ENCODE measurements around the gene PDZK1. TPM values are rescaled to one million over a fixed set of nuclear protein-coding genes. Genes with fewer than 3 reads are reported as not detected.
"Not testable (repeated sequence)": the region's sequence is repeated elsewhere in the genome, so short reads cannot be mapped to it uniquely, and the experiment has no call there.

PDZK1 gene
- total and polyA plus RNA-seq, 2 donors (not counting 3 experiments of a cell fraction or from before 2014, with no cell fraction given) = 0.03 to 0.58 TPM

GRCh38 chr1:145719230-145720079, 12.3 kb upstream of the PDZK1 start, which contains the start of gene CD160:
Gene CD160, plus strand, starts transcription at chr1:145719499. Its CDS starts 8,829 bp downstream, at chr1:145728328.
- H4K20me1 ChIP-seq (replicated peaks; ENCODE audit: control insufficient read depth, extremely low read depth, insufficient read depth, low read length) = no peaks in the 10 kb centered on the region
- dilution Hi-C loops (cut with MboI; ENCODE audit: extremely low pct_ligation_motif_present, low sequenced_read_pairs) = no loop called here
- no TSS peak for BruUV-seq (replicated peaks)
- H3K9me3 ChIP-seq (replicated peaks; ENCODE audit: control insufficient read depth, insufficient read depth, low read length) = no peaks in the 10 kb centered on the region
- no peaks in the 10 kb centered on the region for H3K36me3 ChIP-seq (ENCODE audit: control insufficient read depth in 2 of 2, extremely low read depth in 1 of 2, insufficient read depth in 2 of 2, low read length in 2 of 2)
- no peak for TF ChIP-seq POLR2A (IDR thresholded peaks at IDR 0.05; ENCODE audit: low read depth, low read length)
- TF ChIP-seq GATA2 (IDR thresholded peaks at IDR 0.05; ENCODE audit: insufficient read depth, insufficient read length, low read depth, low read length) = no peak
- TF ChIP-seq MYC (IDR thresholded peaks at IDR 0.05; ENCODE audit: low read depth, low read length) = no peak
- no peak for TF ChIP-seq FOS (IDR thresholded peaks at IDR 0.05; ENCODE audit: borderline replicate concordance, insufficient read depth, low read length)
- no peak for TF ChIP-seq MAX (IDR thresholded peaks at IDR 0.05; ENCODE audit: insufficient read depth, insufficient read length)
- TF ChIP-seq EZH2 (IDR thresholded peaks at IDR 0.05; ENCODE audit: borderline replicate concordance, low read depth, low read length, severe bottlenecking) = no peak
- TF ChIP-seq JUN (IDR thresholded peaks at IDR 0.05; ENCODE audit: borderline replicate concordance, insufficient read depth, insufficient read length, low read depth) = no peak
- TF ChIP-seq POLR2AphosphoS5 (IDR thresholded peaks at IDR 0.05; ENCODE audit: insufficient read depth, low read depth, low read length) = no peak
- no peak for TF ChIP-seq CTCF (IDR thresholded peaks at IDR 0.05; ENCODE audit: extremely low read depth in 1 of 2, insufficient read depth in 1 of 2, low read depth in 1 of 2, low read length in 2 of 2)
- no peak within 1 kb of the TSS for H3K27ac ChIP-seq (ENCODE audit: insufficient read depth, low read depth, low read length)
- H3K79me2 ChIP-seq (ENCODE audit: control insufficient read depth, insufficient read depth, low read length) = no peaks in the 10 kb centered on the region
- no peaks in the 10 kb centered on the region for H3K9me1 ChIP-seq (replicated peaks; ENCODE audit: control insufficient read depth, extremely low read depth, insufficient read depth, low read length)
- no peak within 1 kb of the TSS for H3K9ac ChIP-seq (replicated peaks; ENCODE audit: extremely low read depth, insufficient read depth, low read length)
- DNase-seq (ENCODE audit: low read depth, low spot score) = no peak
- H3K4me3 ChIP-seq (replicated peaks in 1 of 3; ENCODE audit: insufficient read depth in 1 of 3, low read depth in 1 of 3, low read length in 3 of 3) = no peak within 1 kb of the TSS
- H3K4me1 ChIP-seq (ENCODE audit: control insufficient read depth, extremely low read depth, insufficient read depth, low read length) = peaks cover 9% of the 10 kb centered on the region
- no peak within 1 kb of the TSS for H3K4me2 ChIP-seq (ENCODE audit: insufficient read depth, low read length)
- no peak within 1 kb of the TSS for H2AFZ ChIP-seq (ENCODE audit: low read depth, low read length)
- ChIA-PET POLR2A (no interaction called here), CTCF (interaction anchor here (1.0 to 2.2 kb wide), 5 partner anchors 11 to 27 kb away, joined by 3 to 15 read pairs (median 5); no protein-coding TSS in a partner anchor)
- peaks cover 0 to 4% of the 10 kb centered on the region in 2 experiments for H3K27me3 ChIP-seq (ENCODE audit: control insufficient read depth in 2 of 2, insufficient read depth in 2 of 2, low read length in 2 of 2)
- FAIRE-seq = peak; percentile 8
- intact Hi-C loops (cut with micrococcal nuclease) = loop anchor here (2.0 kb wide), 3 partner anchors 105 to 293 kb away; partner anchors contain the start of genes POLR3C and RNF115

- dilution Hi-C loops (cut with MboI; ENCODE audit: extremely low pct_ligation_motif_present, low sequenced_read_pairs); FAIRE-seq; BruUV-seq (replicated peaks): not testable (repeated sequence)
Measured at GRCh38 chr1:145718465-145718864, 11.3 kb upstream of the PDZK1 start.

More at GRCh38 chr1:145718465-145718864, 11.3 kb upstream of the PDZK1 start:
- H4K20me1 ChIP-seq (replicated peaks; ENCODE audit: control insufficient read depth, extremely low read depth, insufficient read depth, low read length); H3K27me3 ChIP-seq (ENCODE audit: control insufficient read depth in 2 of 2, insufficient read depth in 2 of 2, low read length in 2 of 2); intact Hi-C loops (cut with micrococcal nuclease); H3K4me3 ChIP-seq (replicated peaks in 1 of 3; ENCODE audit: insufficient read depth in 1 of 3, low read depth in 1 of 3, low read length in 3 of 3); H3K27ac ChIP-seq (ENCODE audit: insufficient read depth, low read depth, low read length); CTCF ChIA-PET; H3K9me3 ChIP-seq (replicated peaks; ENCODE audit: control insufficient read depth, insufficient read depth, low read length); POLR2A ChIA-PET; DNase-seq (ENCODE audit: low read depth, low spot score); H2AFZ ChIP-seq (ENCODE audit: low read depth, low read length); H3K36me3 ChIP-seq (ENCODE audit: control insufficient read depth in 2 of 2, extremely low read depth in 1 of 2, insufficient read depth in 2 of 2, low read length in 2 of 2); H3K4me1 ChIP-seq (ENCODE audit: control insufficient read depth, extremely low read depth, insufficient read depth, low read length); H3K4me2 ChIP-seq (ENCODE audit: insufficient read depth, low read length); H3K9ac ChIP-seq (replicated peaks; ENCODE audit: extremely low read depth, insufficient read depth, low read length); H3K79me2 ChIP-seq (ENCODE audit: control insufficient read depth, insufficient read depth, low read length); H3K9me1 ChIP-seq (replicated peaks; ENCODE audit: control insufficient read depth, extremely low read depth, insufficient read depth, low read length): not testable (repeated sequence)

All from endothelial cell of umbilical vein (primary cell).